Neural crest cell (in vitro differentiated cells): Measurements from ENCODE around the gene LYSMD2. TPM values are rescaled to one million over a fixed set of nuclear protein-coding genes. Genes with fewer than 3 reads are reported as not detected.

Experiments used
- DNase-seq: peaks from one replicate; pipeline ENCODE4 v3.0.0; 2021; ENCODE audit warnings: low read depth, mixed read lengths, low spot score
- H3K27ac Mint-ChIP-seq: one replicate; pipeline ENCODE4 v1.8.0; 2021; ENCODE audit warnings: mild to moderate bottlenecking, mixed read lengths; ENCODE audit not compliant: unreplicated experiment
- H3K27me3 Mint-ChIP-seq: 2 replicates; pipeline ENCODE4 v1.8.0; 2021; ENCODE audit warnings: low read depth, mild to moderate bottlenecking, mixed read lengths
- H3K36me3 Mint-ChIP-seq: 2 replicates; pipeline ENCODE4 v1.8.0; 2021; ENCODE audit warnings: low read depth, mild to moderate bottlenecking, mixed read lengths
- H3K4me1 Mint-ChIP-seq: 2 replicates; pipeline ENCODE4 v1.8.0; 2021; ENCODE audit warnings: mixed read lengths
- H3K4me3 Mint-ChIP-seq: one replicate; pipeline ENCODE4 v1.8.0; 2021; ENCODE audit warnings: mild to moderate bottlenecking, mixed read lengths
- H3K9me3 Mint-ChIP-seq: 2 replicates; pipeline ENCODE4 v1.8.0; 2021; ENCODE audit warnings: mixed read lengths
- CTCF ChIP-seq: fragments of 200-600 bp; sonication (generic); conservative IDR thresholded peaks from 2 replicates; pipeline ENCODE4 v1.5.0; 2021; ENCODE audit warnings: antibody characterized with exemption, mild to moderate bottlenecking
- total RNA-seq: library from RNA; stranded (reverse); gene quantifications from 2 replicates; pipeline ENCODE4 v1.2.1, GENCODE V29; 2021

LYSMD2 gene
- total RNA-seq, 1 donor from 2014 or later: 2.4 TPM

GRCh38 chr15:51680321-51680720 is 57.1 kb downstream of the LYSMD2 start:
- Mint-ChIP-seq H3K27me3 (peaks cover 66% of the 10 kb centered on the region), H3K4me3 (peak overlapping the region; percentile 50), H3K9me3 (no peaks in the 10 kb centered on the region), H3K36me3 (no peaks in the 10 kb centered on the region), H3K27ac (no peak overlapping the region), H3K4me1 (peaks cover 17% of the 10 kb centered on the region)
- TF ChIP-seq CTCF: no peak
- DNase-seq: no peak

DNA sequence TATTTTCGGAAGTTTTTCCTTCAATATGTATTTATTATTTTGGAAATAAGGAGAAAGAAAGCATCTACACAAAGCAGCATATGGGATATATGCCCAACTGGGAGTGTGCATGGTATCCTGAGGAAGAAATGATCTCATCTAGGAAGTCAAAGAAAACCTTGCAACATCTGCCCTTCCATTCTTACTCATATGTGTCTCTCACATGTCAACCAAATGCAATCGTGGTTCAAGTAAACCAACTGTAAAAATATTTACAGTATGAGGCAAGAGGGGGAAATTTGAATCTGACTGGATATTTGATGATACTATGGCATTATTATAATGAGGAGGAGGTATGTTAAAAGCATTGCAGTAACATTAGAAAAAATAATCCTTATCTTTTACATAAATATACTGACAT is 59.4 kb downstream of the LYSMD2 start:
- peaks cover 51% of the 10 kb centered on the region for H3K27me3 Mint-ChIP-seq

GRCh38 chr15:51677452-51677851 is 60.0 kb downstream of the LYSMD2 start:
- Mint-ChIP-seq H3K9me3 (no peaks in the 10 kb centered on the region), H3K27ac (no peak overlapping the region), H3K36me3 (no peaks in the 10 kb centered on the region), H3K4me1 (peaks cover 23% of the 10 kb centered on the region), H3K27me3 (peaks cover 46% of the 10 kb centered on the region), H3K4me3 (no peak overlapping the region)
- no peak for DNase-seq
- no peak for TF ChIP-seq CTCF

More for the DNA sequence above, 59.4 kb downstream of the LYSMD2 start:
- Mint-ChIP-seq H3K27ac (no peak overlapping the region), H3K4me3 (no peak overlapping the region), H3K9me3 (no peaks in the 10 kb centered on the region), H3K4me1 (peaks cover 17% of the 10 kb centered on the region), H3K36me3 (no peaks in the 10 kb centered on the region)
- no peak for TF ChIP-seq CTCF
- no peak for DNase-seq

GRCh38 chr15:51677021-51677420 is 60.4 kb downstream of the LYSMD2 start:
- Mint-ChIP-seq H3K4me1 (peaks cover 28% of the 10 kb centered on the region), H3K27me3 (peaks cover 45% of the 10 kb centered on the region), H3K36me3 (no peaks in the 10 kb centered on the region), H3K4me3 (no peak overlapping the region), H3K27ac (no peak overlapping the region), H3K9me3 (no peaks in the 10 kb centered on the region)
- no peak for TF ChIP-seq CTCF
- no peak for DNase-seq

- peaks cover 27% of the 10 kb centered on the region for H3K27me3 Mint-ChIP-seq
- H3K4me3 Mint-ChIP-seq: no peak overlapping the region
- TF ChIP-seq CTCF: no peak
- peaks cover 16% of the 10 kb centered on the region for H3K4me1 Mint-ChIP-seq
- DNase-seq: no peak
- H3K9me3 Mint-ChIP-seq: no peaks in the 10 kb centered on the region
- H3K27ac Mint-ChIP-seq: no peak overlapping the region
- no peaks in the 10 kb centered on the region for H3K36me3 Mint-ChIP-seq
Measured at GRCh38 chr15:51675234-51675633, 62.2 kb downstream of the LYSMD2 start.

Other genes with a start within 250 kb of the LYSMD2 start
- gene DMXL2, start 114.9 kb downstream of the LYSMD2 start, total RNA-seq: 50.9 and 56.4 TPM in 2 replicates
- gene SCG3, start 56.2 kb downstream of the LYSMD2 start, total RNA-seq: 7.5 and 8.1 TPM in 2 replicates
- 17.4 and 18.9 TPM in 2 replicates for gene TMOD2, start 13.9 kb upstream of the LYSMD2 start, total RNA-seq
- 29.3 and 29.8 TPM in 2 replicates for gene TMOD3, start 92.0 kb upstream of the LYSMD2 start, total RNA-seq
- gene LEO1, start 234.1 kb upstream of the LYSMD2 start, total RNA-seq: 32.7 and 34.1 TPM in 2 replicates